HepG2 (cell line): Measurements from ENCODE around the gene CLDN7. TPM values are rescaled to one million over a fixed set of nuclear protein-coding genes. Genes with fewer than 3 reads are reported as not detected.

Experiments used
- ATF7-NPFF ChIP-seq: sonication (generic); formaldehyde crosslinking; IDR thresholded peaks from 2 replicates; pipeline ENCODE4 v1.8.1; 2023; ENCODE audit warnings: mild to moderate bottlenecking, low read depth, missing genetic modification reagents, moderate library complexity
- CREB1 ChIP-seq, 2 experiments: fragments of 450-650 bp in 1 of 2; IDR thresholded peaks; 2 replicates each; pipeline ENCODE4 v1.6.1; 2016 to 2017; ENCODE audit warnings: control low read depth in 1 of 2, mild to moderate bottlenecking in 1 of 2, missing compliant biosample characterization in 1 of 2, missing genetic modification characterization in 1 of 2
- HDAC2 ChIP-seq: sonication (generic); formaldehyde crosslinking; IDR thresholded peaks from 2 replicates; pipeline ENCODE4 v1.4.0; 2020; ENCODE audit warnings: missing genetic modification reagents
- HOXD1 ChIP-seq: sonication (generic); formaldehyde crosslinking; IDR thresholded peaks from 2 replicates; pipeline ENCODE4 v1.5.0; 2020; ENCODE audit warnings: missing genetic modification reagents
- IRF2 ChIP-seq: IDR thresholded peaks from 2 replicates; pipeline ENCODE4 v1.6.1; 2018; ENCODE audit warnings: missing genetic modification reagents, missing compliant biosample characterization
- KDM5B ChIP-seq: sonication (generic); formaldehyde crosslinking; IDR thresholded peaks from 2 replicates; pipeline ENCODE4 v1.4.0; 2020; ENCODE audit warnings: missing genetic modification reagents, mild to moderate bottlenecking, borderline replicate concordance
- MED1 ChIP-seq: sonication (generic); formaldehyde crosslinking; IDR thresholded peaks from 2 replicates; pipeline ENCODE4 v1.4.0; 2020; ENCODE audit warnings: missing genetic modification reagents
- MZF1 ChIP-seq: sonication (generic); formaldehyde crosslinking; IDR thresholded peaks from 2 replicates; pipeline ENCODE4 v1.8.1; 2023; ENCODE audit warnings: mild to moderate bottlenecking, missing genetic modification reagents, borderline replicate concordance
- NFIB ChIP-seq: sonication (generic); formaldehyde crosslinking; IDR thresholded peaks from 2 replicates; pipeline ENCODE4 v1.9.0; 2021; ENCODE audit warnings: missing genetic modification reagents, mild to moderate bottlenecking, borderline replicate concordance
- RBM22 ChIP-seq: fragments of 200-400 bp; formaldehyde crosslinking; optimal IDR thresholded peaks from 2 replicates; pipeline ENCODE3; 2017; ENCODE audit warnings: mild to moderate bottlenecking, low read length, moderate library complexity
- ZMYM3 ChIP-seq: sonication (generic); formaldehyde crosslinking; IDR thresholded peaks from 2 replicates; pipeline ENCODE4 v1.5.1; 2020; ENCODE audit warnings: mild to moderate bottlenecking, missing genetic modification reagents
- ZNF280B ChIP-seq: sonication (generic); formaldehyde crosslinking; IDR thresholded peaks from 2 replicates; pipeline ENCODE4 v1.5.0; 2020; ENCODE audit warnings: missing genetic modification reagents, mild to moderate bottlenecking, borderline replicate concordance
- ZNF33B ChIP-seq: sonication (generic); formaldehyde crosslinking; IDR thresholded peaks from 2 replicates; pipeline ENCODE4 v1.5.1; 2020; ENCODE audit warnings: mild to moderate bottlenecking, missing genetic modification reagents
- ZNF547 ChIP-seq: sonication (generic); formaldehyde crosslinking; IDR thresholded peaks from 2 replicates; pipeline ENCODE4 v1.5.1; 2020; ENCODE audit warnings: mild to moderate bottlenecking, missing genetic modification reagents
- ZNF850 ChIP-seq: sonication (generic); formaldehyde crosslinking; conservative IDR thresholded peaks from 2 replicates; pipeline ENCODE4 v1.9.0; 2021; ENCODE audit warnings: mild to moderate bottlenecking, missing genetic modification reagents
- polyA plus RNA-seq, 8 experiments: library from polyadenylated mRNA; depleted of rRNA in 3 of 8; stranded (reverse) in 7 of 8; unstranded in 1 of 8; fragments of >200 nt; fragmentation: Illumina TruSeq in 4 of 8; extraction: Trizol in 4 of 8; gene quantifications; 2 replicates each; pipeline versions ENCODE4 v1.2.1 to v1.2.3, GENCODE V29; 2011 to 2016; ENCODE audit warnings: low read depth in 4 of 8, missing spikeins in 1 of 8, mixed read lengths in 1 of 8; ENCODE audit not compliant: insufficient read depth in 1 of 8
- total RNA-seq, 5 experiments: library from RNA; depleted of rRNA; stranded (reverse); fragments of >200 nt; fragmentation: Illumina TruSeq; extraction: Trizol; gene quantifications; 2 replicates each; pipeline ENCODE4 v1.2.3, GENCODE V29; 2016; ENCODE audit warnings: low read depth in 1 of 5
- TF ChIP-seq, protein P1 (sequence below): IDR thresholded peaks from 2 replicates; pipeline ENCODE4 v1.6.1; 2016; ENCODE audit warnings: low read depth, missing genetic modification reagents, missing compliant biosample characterization
- TF ChIP-seq, protein P2 (sequence below): IDR thresholded peaks from 2 replicates; pipeline ENCODE4 v1.6.1; 2016; ENCODE audit warnings: missing biosample characterization, missing genetic modification reagents, low read depth
- TF ChIP-seq, protein P3 (sequence below): sonication (generic); formaldehyde crosslinking; IDR thresholded peaks from 2 replicates; pipeline ENCODE4 v1.5.0; 2020; ENCODE audit warnings: missing genetic modification reagents

Gene CLDN7
- total and polyA plus RNA-seq, 2 of the 13 experiments (the other 11 are each of a cell fraction or from before 2014, with no cell fraction given) = not detected

DNA sequence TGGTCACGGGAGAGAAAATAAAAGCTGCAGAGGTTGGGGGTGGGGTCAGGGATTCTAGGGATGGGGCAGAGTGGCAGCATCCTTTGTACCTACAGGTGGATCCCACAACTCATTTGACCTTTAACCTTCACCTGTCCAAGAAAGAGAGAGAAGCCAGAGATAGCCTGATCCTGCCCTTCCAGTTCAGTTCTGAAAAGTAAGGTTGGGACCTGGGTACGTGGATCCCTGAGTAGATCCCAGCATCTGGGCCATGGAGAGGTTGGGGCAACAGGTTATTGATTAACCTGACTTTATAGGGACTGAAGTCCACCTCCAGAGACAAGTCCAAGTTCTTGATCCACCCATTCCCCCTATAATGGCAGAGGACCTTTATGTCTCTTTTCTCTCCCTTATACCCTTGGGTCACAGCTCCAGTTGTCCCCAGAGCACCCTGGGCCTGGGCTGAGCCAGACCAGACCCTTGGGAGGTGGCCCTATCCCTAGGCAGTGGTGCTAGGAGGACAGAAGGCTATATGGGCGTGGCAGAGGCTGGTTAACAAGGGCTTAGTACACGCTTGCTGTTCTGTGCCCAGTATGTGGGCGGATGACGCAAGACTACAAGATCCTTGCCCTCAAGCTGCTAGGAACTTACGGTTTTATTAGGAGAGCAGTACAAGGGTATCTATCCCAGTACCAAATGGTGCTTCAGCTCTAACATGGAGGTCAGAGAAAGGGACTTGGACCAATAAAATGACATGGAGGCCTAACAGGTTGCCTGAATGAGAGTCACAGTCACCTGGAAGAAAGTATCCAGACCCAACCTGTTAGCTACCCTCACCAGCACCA, 3.3 kb downstream of the CLDN7 start (continued):
- TF ChIP-seq, protein P1, sequence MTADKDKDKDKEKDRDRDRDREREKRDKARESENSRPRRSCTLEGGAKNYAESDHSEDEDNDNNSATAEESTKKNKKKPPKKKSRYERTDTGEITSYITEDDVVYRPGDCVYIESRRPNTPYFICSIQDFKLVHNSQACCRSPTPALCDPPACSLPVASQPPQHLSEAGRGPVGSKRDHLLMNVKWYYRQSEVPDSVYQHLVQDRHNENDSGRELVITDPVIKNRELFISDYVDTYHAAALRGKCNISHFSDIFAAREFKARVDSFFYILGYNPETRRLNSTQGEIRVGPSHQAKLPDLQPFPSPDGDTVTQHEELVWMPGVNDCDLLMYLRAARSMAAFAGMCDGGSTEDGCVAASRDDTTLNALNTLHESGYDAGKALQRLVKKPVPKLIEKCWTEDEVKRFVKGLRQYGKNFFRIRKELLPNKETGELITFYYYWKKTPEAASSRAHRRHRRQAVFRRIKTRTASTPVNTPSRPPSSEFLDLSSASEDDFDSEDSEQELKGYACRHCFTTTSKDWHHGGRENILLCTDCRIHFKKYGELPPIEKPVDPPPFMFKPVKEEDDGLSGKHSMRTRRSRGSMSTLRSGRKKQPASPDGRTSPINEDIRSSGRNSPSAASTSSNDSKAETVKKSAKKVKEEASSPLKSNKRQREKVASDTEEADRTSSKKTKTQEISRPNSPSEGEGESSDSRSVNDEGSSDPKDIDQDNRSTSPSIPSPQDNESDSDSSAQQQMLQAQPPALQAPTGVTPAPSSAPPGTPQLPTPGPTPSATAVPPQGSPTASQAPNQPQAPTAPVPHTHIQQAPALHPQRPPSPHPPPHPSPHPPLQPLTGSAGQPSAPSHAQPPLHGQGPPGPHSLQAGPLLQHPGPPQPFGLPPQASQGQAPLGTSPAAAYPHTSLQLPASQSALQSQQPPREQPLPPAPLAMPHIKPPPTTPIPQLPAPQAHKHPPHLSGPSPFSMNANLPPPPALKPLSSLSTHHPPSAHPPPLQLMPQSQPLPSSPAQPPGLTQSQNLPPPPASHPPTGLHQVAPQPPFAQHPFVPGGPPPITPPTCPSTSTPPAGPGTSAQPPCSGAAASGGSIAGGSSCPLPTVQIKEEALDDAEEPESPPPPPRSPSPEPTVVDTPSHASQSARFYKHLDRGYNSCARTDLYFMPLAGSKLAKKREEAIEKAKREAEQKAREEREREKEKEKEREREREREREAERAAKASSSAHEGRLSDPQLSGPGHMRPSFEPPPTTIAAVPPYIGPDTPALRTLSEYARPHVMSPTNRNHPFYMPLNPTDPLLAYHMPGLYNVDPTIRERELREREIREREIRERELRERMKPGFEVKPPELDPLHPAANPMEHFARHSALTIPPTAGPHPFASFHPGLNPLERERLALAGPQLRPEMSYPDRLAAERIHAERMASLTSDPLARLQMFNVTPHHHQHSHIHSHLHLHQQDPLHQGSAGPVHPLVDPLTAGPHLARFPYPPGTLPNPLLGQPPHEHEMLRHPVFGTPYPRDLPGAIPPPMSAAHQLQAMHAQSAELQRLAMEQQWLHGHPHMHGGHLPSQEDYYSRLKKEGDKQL (CRISPR knock-in tag) = 0 out of 2 replicates have a peak, but pooled peaks have one; percentile 28
- no peak for TF ChIP-seq NFIB (CRISPR knock-in tag)
- TF ChIP-seq HDAC2 (CRISPR knock-in tag) = peak; percentile 39; the same call in 1 of the 2 replicates
- TF ChIP-seq ZNF850 (CRISPR knock-in tag) = no peak
- TF ChIP-seq, protein P2, sequence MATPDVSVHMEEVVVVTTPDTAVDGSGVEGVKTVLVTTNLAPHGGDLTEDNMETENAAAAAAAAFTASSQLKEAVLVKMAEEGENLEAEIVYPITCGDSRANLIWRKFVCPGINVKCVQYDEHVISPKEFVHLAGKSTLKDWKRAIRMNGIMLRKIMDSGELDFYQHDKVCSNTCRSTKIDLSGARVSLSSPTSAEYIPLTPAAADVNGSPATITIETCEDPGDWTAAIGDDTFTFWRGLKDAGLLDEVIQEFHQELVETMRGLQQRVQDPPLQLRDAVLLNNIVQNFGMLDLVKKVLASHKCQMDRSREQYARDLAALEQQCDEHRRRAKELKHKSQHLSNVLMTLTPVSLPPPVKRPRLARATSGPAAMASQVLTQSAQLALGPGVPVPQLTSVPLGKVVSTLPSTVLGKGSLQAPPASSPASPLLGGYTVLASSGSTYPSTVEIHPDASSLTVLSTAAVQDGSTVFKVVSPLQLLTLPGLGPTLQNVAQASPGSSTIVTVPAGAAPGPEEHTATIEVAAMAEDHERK (CRISPR knock-in tag) = no peak
- TF ChIP-seq MZF1 (CRISPR knock-in tag) = no peak
- TF ChIP-seq ZNF280B (CRISPR knock-in tag) = 0 out of 2 replicates have a peak, but pooled peaks have one; percentile 44
- no peak for TF ChIP-seq HOXD1 (CRISPR knock-in tag)
- TF ChIP-seq, protein P3, sequence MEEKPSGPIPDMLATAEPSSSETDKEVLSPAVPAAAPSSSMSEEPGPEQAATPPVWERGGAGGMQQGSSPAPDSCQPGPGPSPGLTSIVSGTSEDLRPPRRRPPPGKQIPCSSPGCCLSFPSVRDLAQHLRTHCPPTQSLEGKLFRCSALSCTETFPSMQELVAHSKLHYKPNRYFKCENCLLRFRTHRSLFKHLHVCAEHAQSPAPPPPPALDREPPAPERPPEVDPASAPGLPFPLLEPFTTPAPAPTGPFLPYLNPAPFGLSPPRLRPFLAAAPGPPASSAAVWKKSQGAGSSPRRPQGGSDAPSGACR = no peak
- peak; percentile 84; the same call in 1 of the 2 replicates for TF ChIP-seq KDM5B (CRISPR knock-in tag)
- TF ChIP-seq MED1 (CRISPR knock-in tag) = peak; percentile 72
- TF ChIP-seq ZMYM3 = no peak
- TF ChIP-seq ZNF547 (CRISPR knock-in tag) = 0 out of 2 replicates have a peak, but pooled peaks have one; percentile 47
- peak; percentile 93 for TF ChIP-seq ZNF33B (CRISPR knock-in tag)
- no peak for TF ChIP-seq CREB1 (IDR thresholded peaks at IDR 0.05)
- peak; percentile 81 for TF ChIP-seq CREB1 (CRISPR knock-in tag; IDR thresholded peaks at IDR 0.05)
- TF ChIP-seq IRF2 (CRISPR knock-in tag) = peak; percentile 43; the same call in 1 of the 2 replicates
- peak; percentile 33 for TF ChIP-seq RBM22
- no peak for TF ChIP-seq ATF7-NPFF (CRISPR knock-in tag)
